ENCODE measurements around the gene LAP3. TPM values are rescaled to one million over a fixed set of nuclear protein-coding genes. Genes with fewer than 3 reads are reported as not detected.

Gene LAP3
- total RNA-seq, 1 donor from 2014 or later, result 44.1 TPM

DNA sequence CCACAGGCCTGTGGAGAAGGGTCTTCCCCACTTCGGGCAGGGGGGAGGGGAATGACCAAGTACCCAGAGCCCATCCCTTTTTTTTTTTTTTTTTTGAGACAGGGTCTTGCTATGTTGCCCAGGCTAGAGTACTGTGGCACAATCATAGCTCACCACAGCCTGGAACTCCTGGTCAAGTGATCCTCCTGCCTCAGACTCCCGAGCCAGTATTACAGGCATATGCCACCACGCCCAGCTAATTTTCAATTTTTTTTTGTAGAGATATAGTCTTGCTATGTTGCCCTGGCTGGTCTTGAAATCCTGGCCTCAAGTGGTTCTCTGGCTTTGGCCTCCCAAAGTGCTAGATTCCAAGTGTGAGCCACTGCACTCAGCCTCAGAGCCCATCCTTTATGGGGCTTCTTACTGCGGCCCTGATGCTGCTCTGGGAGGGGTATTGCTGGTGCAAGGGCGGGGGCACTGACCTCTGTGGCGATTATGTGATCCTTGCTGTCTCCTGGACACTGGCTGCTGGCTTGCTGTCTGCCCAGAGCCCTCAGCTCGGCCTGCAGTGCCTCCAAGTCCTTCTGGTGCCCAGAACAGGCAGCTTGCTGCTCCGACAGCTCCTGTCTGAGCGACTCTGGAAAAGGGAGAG lies 70.3 kb downstream of the LAP3 start:
- Mint-ChIP-seq H3K27me3 (ENCODE audit: unreplicated experiment) (no peaks in the 10 kb centered on the region), H3K4me3 (ENCODE audit: unreplicated experiment) (no peak overlapping the region), H3K9me3 (ENCODE audit: unreplicated experiment) (peaks cover 14% of the 10 kb centered on the region), H3K27ac (ENCODE audit: unreplicated experiment) (no peak overlapping the region), H3K36me3 (ENCODE audit: unreplicated experiment) (peaks cover 4% of the 10 kb centered on the region), H3K4me1 (ENCODE audit: unreplicated experiment) (no peaks in the 10 kb centered on the region)
- DNase-seq (ENCODE audit: extremely low spot score, unreplicated experiment), result no peak
- TF ChIP-seq, protein P1, sequence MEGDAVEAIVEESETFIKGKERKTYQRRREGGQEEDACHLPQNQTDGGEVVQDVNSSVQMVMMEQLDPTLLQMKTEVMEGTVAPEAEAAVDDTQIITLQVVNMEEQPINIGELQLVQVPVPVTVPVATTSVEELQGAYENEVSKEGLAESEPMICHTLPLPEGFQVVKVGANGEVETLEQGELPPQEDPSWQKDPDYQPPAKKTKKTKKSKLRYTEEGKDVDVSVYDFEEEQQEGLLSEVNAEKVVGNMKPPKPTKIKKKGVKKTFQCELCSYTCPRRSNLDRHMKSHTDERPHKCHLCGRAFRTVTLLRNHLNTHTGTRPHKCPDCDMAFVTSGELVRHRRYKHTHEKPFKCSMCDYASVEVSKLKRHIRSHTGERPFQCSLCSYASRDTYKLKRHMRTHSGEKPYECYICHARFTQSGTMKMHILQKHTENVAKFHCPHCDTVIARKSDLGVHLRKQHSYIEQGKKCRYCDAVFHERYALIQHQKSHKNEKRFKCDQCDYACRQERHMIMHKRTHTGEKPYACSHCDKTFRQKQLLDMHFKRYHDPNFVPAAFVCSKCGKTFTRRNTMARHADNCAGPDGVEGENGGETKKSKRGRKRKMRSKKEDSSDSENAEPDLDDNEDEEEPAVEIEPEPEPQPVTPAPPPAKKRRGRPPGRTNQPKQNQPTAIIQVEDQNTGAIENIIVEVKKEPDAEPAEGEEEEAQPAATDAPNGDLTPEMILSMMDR (IDR thresholded peaks at IDR 0.05), result no peak

DNA sequence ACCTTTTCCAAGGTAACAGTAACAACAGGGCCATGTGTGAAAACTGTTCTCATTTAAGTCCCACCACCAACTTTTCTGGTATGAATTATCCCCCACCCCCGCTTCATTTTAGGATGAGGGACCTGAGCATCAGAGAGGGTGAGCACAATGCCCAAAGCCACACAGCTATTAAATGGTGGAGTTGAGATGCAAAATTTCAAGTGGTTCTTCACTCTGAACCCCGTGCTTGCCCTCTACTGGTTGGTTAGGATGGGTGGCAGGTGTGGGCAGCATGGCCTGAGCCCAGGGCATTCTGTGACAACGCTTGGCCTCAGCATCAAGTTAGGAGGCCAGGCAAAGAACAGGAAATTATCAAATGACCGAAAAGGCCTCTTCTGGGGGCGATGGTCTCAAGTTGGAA lies 70.9 kb downstream of the LAP3 start:
- H3K27me3 Mint-ChIP-seq (ENCODE audit: unreplicated experiment), result no peaks in the 10 kb centered on the region
- TF ChIP-seq, protein P1 (IDR thresholded peaks at IDR 0.05), result no peak
- no peaks in the 10 kb centered on the region for H3K4me1 Mint-ChIP-seq (ENCODE audit: unreplicated experiment)

DNA sequence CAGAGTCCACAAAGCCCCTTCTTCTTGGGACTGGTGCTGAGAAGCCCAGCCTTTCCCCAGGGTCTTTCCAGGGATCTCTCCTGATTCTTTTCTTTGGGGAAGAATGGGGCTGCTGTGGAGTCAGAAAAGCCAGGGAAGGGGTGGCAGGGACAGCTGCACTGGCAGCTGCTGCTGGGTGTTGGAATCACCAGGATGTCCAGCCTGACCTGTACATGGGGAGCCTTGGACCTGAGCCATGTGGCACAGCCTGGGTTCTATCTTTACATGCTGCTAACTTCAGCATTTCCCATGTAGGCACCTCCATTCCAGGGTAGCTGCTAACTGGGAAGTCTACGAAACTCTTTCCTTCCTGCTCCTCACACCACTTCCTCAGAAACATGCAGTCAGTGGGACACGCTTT lies 73.4 kb downstream of the LAP3 start:
- Mint-ChIP-seq H3K36me3 (ENCODE audit: unreplicated experiment) (no peaks in the 10 kb centered on the region), H3K9me3 (ENCODE audit: unreplicated experiment) (no peaks in the 10 kb centered on the region), H3K27ac (ENCODE audit: unreplicated experiment) (no peak overlapping the region), H3K4me1 (ENCODE audit: unreplicated experiment) (no peaks in the 10 kb centered on the region), H3K4me3 (ENCODE audit: unreplicated experiment) (no peak overlapping the region), H3K27me3 (ENCODE audit: unreplicated experiment) (peaks cover under 1% of the 10 kb centered on the region)
- DNase-seq (ENCODE audit: extremely low spot score, unreplicated experiment), result peak; percentile 42
- TF ChIP-seq, protein P1 (IDR thresholded peaks at IDR 0.05), result no peak

More for the DNA sequence above, 70.9 kb downstream of the LAP3 start:
- H3K27ac Mint-ChIP-seq (ENCODE audit: unreplicated experiment), result no peak overlapping the region
- DNase-seq (ENCODE audit: extremely low spot score, unreplicated experiment), result no peak
- peaks cover 10% of the 10 kb centered on the region for H3K9me3 Mint-ChIP-seq (ENCODE audit: unreplicated experiment)
- no peaks in the 10 kb centered on the region for H3K36me3 Mint-ChIP-seq (ENCODE audit: unreplicated experiment)
- no peak overlapping the region for H3K4me3 Mint-ChIP-seq (ENCODE audit: unreplicated experiment)

GRCh38 chr4:17654701-17655100 lies 77.7 kb downstream of the LAP3 start:
- TF ChIP-seq, protein P1 (IDR thresholded peaks at IDR 0.05), result no peak
- H3K4me1 Mint-ChIP-seq (ENCODE audit: unreplicated experiment), result no peaks in the 10 kb centered on the region
- H3K27ac Mint-ChIP-seq (ENCODE audit: unreplicated experiment), result no peak overlapping the region
- no peak for DNase-seq (ENCODE audit: extremely low spot score, unreplicated experiment)
- no peaks in the 10 kb centered on the region for H3K36me3 Mint-ChIP-seq (ENCODE audit: unreplicated experiment)
- H3K4me3 Mint-ChIP-seq (ENCODE audit: unreplicated experiment), result no peak overlapping the region
- H3K9me3 Mint-ChIP-seq (ENCODE audit: unreplicated experiment), result no peaks in the 10 kb centered on the region
- H3K27me3 Mint-ChIP-seq (ENCODE audit: unreplicated experiment), result peaks cover 19% of the 10 kb centered on the region

DNA sequence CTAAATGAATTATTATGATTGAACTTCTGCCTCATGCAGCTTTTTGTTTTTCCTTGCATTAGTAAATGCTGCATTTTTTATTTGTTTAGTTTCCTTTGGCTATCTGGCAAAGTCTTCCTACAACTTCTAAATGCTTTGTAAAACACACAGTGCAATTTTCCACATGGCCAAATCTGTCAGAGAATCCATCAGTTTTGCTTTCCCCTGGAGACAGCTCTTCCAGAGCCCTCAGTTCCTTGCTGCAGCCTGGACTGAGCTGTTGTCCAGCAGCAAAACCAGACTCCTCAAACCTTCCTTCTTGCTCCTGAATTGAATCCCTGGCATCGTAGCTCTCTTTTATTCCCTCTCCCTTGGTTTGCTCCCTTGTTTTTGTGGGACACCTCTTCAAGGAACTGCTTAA lies 80.1 kb downstream of the LAP3 start:
- TF ChIP-seq, protein P1 (IDR thresholded peaks at IDR 0.05), result no peak
- Mint-ChIP-seq H3K9me3 (ENCODE audit: unreplicated experiment) (no peaks in the 10 kb centered on the region), H3K4me3 (ENCODE audit: unreplicated experiment) (no peak overlapping the region), H3K27me3 (ENCODE audit: unreplicated experiment) (peaks cover 19% of the 10 kb centered on the region), H3K36me3 (ENCODE audit: unreplicated experiment) (no peaks in the 10 kb centered on the region), H3K4me1 (ENCODE audit: unreplicated experiment) (no peaks in the 10 kb centered on the region), H3K27ac (ENCODE audit: unreplicated experiment) (no peak overlapping the region)
- no peak for DNase-seq (ENCODE audit: extremely low spot score, unreplicated experiment)

Other genes starting within 250 kb of the LAP3 start
- 17.0 and 21.0 TPM in 2 replicates for gene QDPR, start 65.1 kb upstream of the LAP3 start, total RNA-seq
- gene CLRN2, start 62.0 kb upstream of the LAP3 start, total RNA-seq, result not detected in 2 replicates
- gene MED28, start 37.4 kb downstream of the LAP3 start, total RNA-seq, result 45.8 and 46.2 TPM in 2 replicates
- gene FAM184B, start 204.4 kb downstream of the LAP3 start, total RNA-seq, result not detected in 2 replicates
- gene DCAF16, start 233.6 kb downstream of the LAP3 start, total RNA-seq, result 50.1 and 53.0 TPM in 2 replicates
- 6.9 and 9.6 TPM in 2 replicates for gene NCAPG, start 233.8 kb downstream of the LAP3 start, total RNA-seq